HEK293T (cell line): ENCODE data around the gene THSD8.

Experiments used
- CTCF ChIA-PET: fragments of 350-600 bp; formaldehyde crosslinking; extraction: SDS; loops from one replicate; lab custom pipeline; 2021; ENCODE audit warnings: antibody characterized with exemption, inconsistent platforms; lab: Yijun Ruan, JAX
- POLR2A ChIA-PET: fragments of 350-600 bp; formaldehyde crosslinking; extraction: SDS; loops from one replicate; lab custom pipeline; 2020; ENCODE audit warnings: antibody characterized with exemption, inconsistent platforms; lab: Yijun Ruan, JAX
- DNase-seq: peaks from one replicate; pipeline ENCODE4 v3.0.0; 2012; ENCODE audit warnings: mixed read lengths; ENCODE audit errors: extremely low spot score
- ARNT ChIP-seq: fragments of 450-650 bp; IDR thresholded peaks from 2 replicates; pipeline ENCODE4 v1.6.1; 2017; ENCODE audit warnings: mild to moderate bottlenecking
- BHLHE40 ChIP-seq: fragments of 450-650 bp; IDR thresholded peaks from 2 replicates; pipeline ENCODE4 v1.6.1; 2016; ENCODE audit warnings: mild to moderate bottlenecking, moderate library complexity, borderline replicate concordance
- CTBP1 ChIP-seq: fragments of 450-650 bp; IDR thresholded peaks from 2 replicates; pipeline ENCODE4 v1.6.1; 2016; ENCODE audit warnings: borderline replicate concordance
- ELF4 ChIP-seq: fragments of 450-650 bp; IDR thresholded peaks from 2 replicates; pipeline ENCODE4 v1.6.1; 2017; ENCODE audit warnings: antibody characterized with exemption
- FOXA1 ChIP-seq: fragments of 450-650 bp; IDR thresholded peaks from 2 replicates; pipeline ENCODE4 v1.6.1; 2016; ENCODE audit warnings: mild to moderate bottlenecking
- FOXK2 ChIP-seq: fragments of 450-650 bp; IDR thresholded peaks from 2 replicates; pipeline ENCODE4 v1.6.1; 2016; ENCODE audit warnings: mild to moderate bottlenecking
- FOXM1 ChIP-seq: fragments of 450-650 bp; IDR thresholded peaks from 2 replicates; pipeline ENCODE4 v1.6.1; 2017; ENCODE audit warnings: mild to moderate bottlenecking, borderline replicate concordance
- HDGF ChIP-seq: fragments of 450-650 bp; IDR thresholded peaks from 2 replicates; pipeline ENCODE4 v1.6.1; 2017; ENCODE audit warnings: antibody characterized with exemption, borderline replicate concordance
- L3MBTL2 ChIP-seq: fragments of 450-650 bp; conservative IDR thresholded peaks from 2 replicates; pipeline ENCODE4 v1.6.1; 2016; ENCODE audit warnings: mild to moderate bottlenecking
- LEF1 ChIP-seq: fragments of 450-650 bp; IDR thresholded peaks from 2 replicates; pipeline ENCODE4 v1.6.1; 2017; ENCODE audit warnings: mild to moderate bottlenecking, borderline replicate concordance
- NFRKB ChIP-seq: fragments of 450-650 bp; IDR thresholded peaks from 2 replicates; pipeline ENCODE4 v1.6.1; 2016; ENCODE audit warnings: mild to moderate bottlenecking, moderate library complexity
- SP1 ChIP-seq: fragments of 450-650 bp; IDR thresholded peaks from 2 replicates; pipeline ENCODE4 v1.6.1; 2017
- SUZ12 ChIP-seq: fragments of 450-650 bp; IDR thresholded peaks from 2 replicates; pipeline ENCODE4 v1.6.1; 2016; ENCODE audit warnings: mild to moderate bottlenecking
- TARDBP ChIP-seq: fragments of 450-650 bp; IDR thresholded peaks from 2 replicates; pipeline ENCODE4 v1.6.1; 2016
- ZNF384 ChIP-seq: fragments of 450-650 bp; IDR thresholded peaks from 2 replicates; pipeline ENCODE4 v1.6.1; 2016
- TF ChIP-seq, protein P1 (sequence below): fragments of 450-650 bp; IDR thresholded peaks from 2 replicates; pipeline ENCODE4 v1.6.1; 2016

THSD8 gene

DNA sequence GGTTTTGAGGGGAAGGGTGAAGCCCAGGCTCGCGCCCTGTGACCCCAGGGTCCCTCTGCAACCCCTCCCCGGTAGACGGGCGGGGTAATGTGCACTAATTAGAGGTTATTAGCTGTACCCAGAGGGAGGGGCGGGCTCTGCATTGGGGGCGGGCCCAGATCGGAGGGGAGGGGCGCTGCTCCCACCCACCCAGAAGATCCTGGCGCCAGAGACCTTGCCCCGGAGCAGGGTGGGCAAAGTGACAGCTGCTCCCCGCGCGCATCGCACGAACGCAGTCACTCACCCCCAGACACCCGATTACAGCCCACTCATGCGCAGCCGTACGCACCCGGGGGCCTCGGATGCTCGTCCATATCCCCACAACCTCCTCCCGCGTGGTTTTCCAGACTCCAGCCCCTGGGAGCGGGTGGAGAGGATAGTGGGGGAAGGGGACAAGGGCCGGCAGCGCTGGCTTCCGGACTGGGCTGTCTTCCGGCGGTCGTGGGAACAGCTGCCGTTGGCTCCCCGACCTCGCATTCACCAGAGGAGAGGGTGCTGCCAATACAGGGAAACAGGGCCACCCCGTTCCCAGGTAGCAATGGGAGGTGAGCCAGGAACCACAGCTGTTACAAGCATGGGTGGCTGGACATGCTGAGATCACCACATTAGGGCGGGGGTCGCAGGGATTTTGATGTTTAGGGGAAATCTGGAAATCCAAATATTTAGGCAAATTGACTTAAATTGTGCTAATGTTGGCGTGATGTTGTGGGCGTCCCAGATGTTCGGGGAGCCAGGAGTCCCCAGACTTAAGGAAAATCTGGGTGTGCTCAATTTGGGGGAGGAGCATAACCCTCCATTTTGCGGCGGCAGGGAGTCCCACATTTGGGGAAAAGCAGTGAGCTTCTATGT, 23.6 kb upstream of the THSD8 start:
- ChIA-PET CTCF (interaction anchor here (0.6 to 3.3 kb wide), 13 partner anchors 9 to 1269 kb away, joined by 3 to 19 read pairs (median 5); partner anchors contain the start of genes JUNB, PRDX2 and THSD8), POLR2A (interaction anchor here (0.6 to 3.7 kb wide), 10 partner anchors 11 to 113 kb away, joined by 3 to 55 read pairs (median 4); partner anchors contain the start of genes GCDH, JUNB and RNASEH2A)
- TF ChIP-seq SUZ12 = no peak
- no peak for TF ChIP-seq SP1
- TF ChIP-seq FOXK2 = no peak
- TF ChIP-seq NFRKB = no peak
- no peak for TF ChIP-seq ARNT
- TF ChIP-seq HDGF = no peak
- no peak for TF ChIP-seq ZNF384
- no peak for TF ChIP-seq L3MBTL2
- no peak for TF ChIP-seq CTBP1
- TF ChIP-seq TARDBP = no peak
- no peak for TF ChIP-seq BHLHE40
- no peak for TF ChIP-seq FOXA1
- TF ChIP-seq LEF1 = no peak
- TF ChIP-seq, protein P1, sequence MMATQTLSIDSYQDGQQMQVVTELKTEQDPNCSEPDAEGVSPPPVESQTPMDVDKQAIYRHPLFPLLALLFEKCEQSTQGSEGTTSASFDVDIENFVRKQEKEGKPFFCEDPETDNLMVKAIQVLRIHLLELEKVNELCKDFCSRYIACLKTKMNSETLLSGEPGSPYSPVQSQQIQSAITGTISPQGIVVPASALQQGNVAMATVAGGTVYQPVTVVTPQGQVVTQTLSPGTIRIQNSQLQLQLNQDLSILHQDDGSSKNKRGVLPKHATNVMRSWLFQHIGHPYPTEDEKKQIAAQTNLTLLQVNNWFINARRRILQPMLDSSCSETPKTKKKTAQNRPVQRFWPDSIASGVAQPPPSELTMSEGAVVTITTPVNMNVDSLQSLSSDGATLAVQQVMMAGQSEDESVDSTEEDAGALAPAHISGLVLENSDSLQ = no peak
- TF ChIP-seq FOXM1 = no peak
- no peak for TF ChIP-seq ELF4
- DNase-seq = no peak

- POLR2A ChIA-PET = interaction anchor here (1.0 to 3.7 kb wide), 4 partner anchors 10 to 28 kb away, joined by 3 to 55 read pairs (median 4); partner anchors contain the start of genes JUNB and RNASEH2A
- no peak for DNase-seq
- TF ChIP-seq ARNT (no peak), LEF1 (no peak), FOXM1 (no peak), ZNF384 (no peak), L3MBTL2 (no peak), SP1 (no peak), CTBP1 (no peak), FOXK2 (no peak), BHLHE40 (no peak), ELF4 (no peak)
- TF ChIP-seq, protein P1 = no peak
- CTCF ChIA-PET = interaction anchor here (0.6 to 3.3 kb wide), 8 partner anchors 9 to 1270 kb away, joined by 3 to 19 read pairs (median 6); partner anchors contain the start of gene JUNB
Observed at GRCh38 chr19:12778905-12779161, 23.0 kb upstream of the THSD8 start.

DNA sequence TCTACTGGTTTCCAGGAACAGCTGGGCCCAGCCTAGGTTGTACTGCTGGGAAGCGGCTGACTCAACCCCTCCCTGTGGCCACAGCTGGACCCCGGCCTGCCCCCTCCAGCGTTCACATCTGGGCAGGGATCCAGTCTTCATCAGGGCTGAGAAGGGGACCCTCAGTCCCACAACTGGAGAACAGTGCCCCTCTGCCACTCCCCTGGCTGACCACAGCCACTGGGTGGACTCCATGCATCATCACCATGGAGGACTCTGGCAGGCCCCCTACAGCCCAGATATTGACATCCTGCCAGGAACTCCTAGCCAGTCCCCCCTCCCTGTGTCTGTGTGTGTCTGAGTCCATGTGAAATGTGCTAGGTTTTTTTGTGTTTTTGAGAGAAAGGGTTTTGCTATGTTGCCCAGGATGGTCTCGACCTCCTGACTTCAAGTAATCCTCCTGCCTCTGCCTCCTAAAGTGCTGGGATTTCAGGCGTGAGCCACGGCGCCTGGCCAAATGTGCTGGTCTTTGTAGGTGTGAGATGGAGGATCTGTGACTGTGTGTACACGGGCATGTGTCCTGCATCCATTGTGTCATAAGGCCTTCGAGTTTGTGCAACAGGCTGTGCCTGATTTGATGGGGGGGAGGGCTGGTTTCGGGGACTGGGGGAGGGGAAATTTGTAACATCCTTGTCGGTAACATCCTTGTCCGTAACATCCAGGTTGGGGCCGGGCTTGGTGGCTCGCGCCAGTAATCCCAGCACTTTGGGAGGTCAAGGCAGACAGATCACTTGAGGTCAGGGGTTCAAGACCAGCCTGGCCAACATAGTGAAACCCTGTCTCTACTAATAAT, 22.5 kb upstream of the THSD8 start:
- DNase-seq = no peak
- CTCF ChIA-PET = interaction anchor here (0.6 to 3.3 kb wide), 3 partner anchors 13 to 1270 kb away, joined by 5 to 19 read pairs (median 15); partner anchors contain the start of gene JUNB
- POLR2A ChIA-PET = interaction anchor here (1.0 to 3.7 kb wide), 4 partner anchors 10 to 27 kb away, joined by 3 to 55 read pairs (median 4); partner anchors contain the start of genes JUNB and RNASEH2A
- no peak for TF ChIP-seq BHLHE40
- no peak for TF ChIP-seq ELF4
- TF ChIP-seq ZNF384 = no peak
- TF ChIP-seq FOXK2 = no peak
- TF ChIP-seq, protein P1 = no peak
- TF ChIP-seq TARDBP = no peak
- TF ChIP-seq ARNT = no peak
- no peak for TF ChIP-seq LEF1
- no peak for TF ChIP-seq NFRKB
- no peak for TF ChIP-seq CTBP1
- TF ChIP-seq SUZ12 = no peak
- no peak for TF ChIP-seq FOXA1
- no peak for TF ChIP-seq SP1

- no peak for DNase-seq
- POLR2A ChIA-PET = interaction anchor here (2.6 kb wide), 1 partner anchor 10 kb away, joined by 26 read pairs; the partner anchor contains the start of gene JUNB
- TF ChIP-seq, protein P1 = peak; percentile 54
- no peak for TF ChIP-seq FOXA1
- CTCF ChIA-PET = interaction anchor here (1.4 kb wide), 1 partner anchor 22 kb away, joined by 5 read pairs; no protein-coding TSS in a partner anchor
Observed at GRCh38 chr19:12782174-12782423, 19.8 kb upstream of the THSD8 start.

DNA sequence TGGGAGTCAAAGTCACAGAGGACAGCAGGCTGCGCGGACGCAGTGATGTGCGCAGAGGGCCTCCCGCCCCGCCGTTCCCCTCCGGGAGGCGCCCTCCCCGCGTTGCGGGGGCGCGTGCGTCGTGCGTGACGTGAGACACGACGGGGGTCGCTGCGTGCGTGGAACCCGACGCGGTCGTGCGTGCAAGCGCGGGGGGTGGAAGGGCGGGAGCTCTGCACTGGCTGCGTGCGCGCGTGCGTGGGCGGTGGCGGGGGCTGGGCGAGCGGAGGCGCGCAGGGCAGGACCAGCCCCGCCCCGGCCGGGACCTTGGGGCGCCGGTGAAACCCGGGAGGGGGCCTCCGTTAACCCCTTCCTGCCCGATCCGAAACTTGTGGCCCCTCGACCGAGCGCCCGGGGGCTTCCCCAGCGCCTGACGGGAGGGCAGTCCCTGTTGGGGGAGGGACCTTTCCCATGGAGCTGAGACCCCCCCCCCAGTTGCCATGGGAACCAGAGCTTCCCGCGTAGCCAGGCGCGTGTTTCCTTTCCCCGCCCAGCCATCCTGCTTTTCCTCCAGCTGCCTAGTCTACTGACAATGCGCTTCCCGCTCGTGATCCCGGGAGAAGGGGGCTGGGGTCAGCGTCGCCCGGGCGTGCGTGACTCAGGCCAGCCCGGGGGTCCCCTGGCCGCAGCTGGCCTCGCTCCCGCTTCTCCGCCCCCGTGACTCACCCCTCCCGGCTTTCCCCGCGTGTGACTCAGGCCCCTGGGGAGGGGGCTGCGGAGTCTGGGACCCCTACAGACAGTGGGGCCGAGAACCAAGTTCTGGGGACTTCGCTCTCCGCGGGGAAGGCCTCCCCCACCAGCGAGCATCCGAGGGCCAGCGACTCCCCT, 19.2 kb upstream of the THSD8 start:
- POLR2A ChIA-PET = interaction anchor here (2.6 kb wide), 1 partner anchor 10 kb away, joined by 26 read pairs; the partner anchor contains the start of gene JUNB
- no peak for DNase-seq
- TF ChIP-seq FOXM1 (peak; percentile 93), HDGF (no peak), LEF1 (0 out of 2 replicates have a peak, but pooled peaks have one; percentile 52), TARDBP (peak; percentile 98), L3MBTL2 (peak; percentile 63; the same call in 1 of the 2 replicates)
- CTCF ChIA-PET = interaction anchor here (0.6 to 1.4 kb wide), 5 partner anchors 10 to 25 kb away, joined by 3 to 5 read pairs (median 3); no protein-coding TSS in a partner anchor
